Neuronal stem cell (in vitro differentiated cells): ENCODE data around the gene SH3PXD2A.

ENCODE experiments used
- DNase-seq: peaks from one replicate; pipeline ENCODE4 v3.0.0-alpha.2; 2013; ENCODE audit warnings: low spot score
- H2AFZ ChIP-seq: one replicate; pipeline ENCODE4 v1.6.1; 2013; ENCODE audit warnings: mild to moderate bottlenecking, low read length, inconsistent platforms
- H2AK5ac ChIP-seq: 2 replicates; pipeline ENCODE4 v1.6.1; 2013; ENCODE audit warnings: low read depth, mild to moderate bottlenecking, inconsistent platforms, low read length, moderate library complexity, mixed read lengths
- H2BK120ac ChIP-seq: 2 replicates; pipeline ENCODE4 v1.6.1; 2013; ENCODE audit warnings: low read depth, mild to moderate bottlenecking, inconsistent platforms, low read length, moderate library complexity, mixed read lengths
- H2BK12ac ChIP-seq: one replicate; pipeline ENCODE4 v1.6.1; 2013; ENCODE audit warnings: low read length, inconsistent platforms
- H2BK15ac ChIP-seq: 2 replicates; pipeline ENCODE4 v1.6.1; 2013; ENCODE audit warnings: mild to moderate bottlenecking, low read length, inconsistent platforms, mixed read lengths
- H2BK5ac ChIP-seq: one replicate; pipeline ENCODE4 v1.6.1; 2013; ENCODE audit warnings: inconsistent platforms, mild to moderate bottlenecking, low read length, moderate library complexity
- H3K14ac ChIP-seq: one replicate; pipeline ENCODE4 v1.6.1; 2013; ENCODE audit warnings: low read length, inconsistent platforms
- H3K18ac ChIP-seq: 2 replicates; pipeline ENCODE4 v1.6.1; 2013; ENCODE audit warnings: low read length, inconsistent platforms
- H3K23ac ChIP-seq: 2 replicates; pipeline ENCODE4 v1.6.1; 2013; ENCODE audit warnings: low read depth, mild to moderate bottlenecking, mixed read lengths, low read length, inconsistent platforms; ENCODE audit not compliant: poor library complexity
- H3K27ac ChIP-seq: replicated peaks from 3 replicates; pipeline ENCODE4 v1.5.1; 2013; ENCODE audit warnings: low read length, inconsistent platforms
- H3K27me3 ChIP-seq, 3 experiments: 2 replicates each; pipeline ENCODE4 v1.6.1; 2013; ENCODE audit warnings: low read length in 3 of 3, mild to moderate bottlenecking in 2 of 3, inconsistent platforms in 1 of 3, low read depth in 1 of 3, mixed read lengths in 1 of 3, moderate library complexity in 1 of 3; ENCODE audit not compliant: control insufficient read depth in 3 of 3, insufficient read depth in 3 of 3
- H3K36me3 ChIP-seq, 2 donors: replicated peaks in 1 of 2; 2 replicates each; pipeline ENCODE4 v1.6.1; 2013; ENCODE audit warnings: low read length in 2 of 2; ENCODE audit not compliant: control insufficient read depth in 2 of 2, insufficient read depth in 2 of 2
- H3K4ac ChIP-seq: 2 replicates; pipeline ENCODE4 v1.6.1; 2013; ENCODE audit warnings: inconsistent platforms, mild to moderate bottlenecking, low read length, moderate library complexity
- H3K4me1 ChIP-seq, 2 donors: 1 replicate in 1 of 2; 2 replicates in 1 of 2; pipeline ENCODE4 v1.6.1; 2013; ENCODE audit warnings: low read length in 2 of 2, low read depth in 1 of 2; ENCODE audit not compliant: control insufficient read depth in 2 of 2, insufficient read depth in 1 of 2
- H3K4me2 ChIP-seq: one replicate; pipeline ENCODE4 v1.6.1; 2013; ENCODE audit warnings: mild to moderate bottlenecking, low read length, inconsistent platforms; ENCODE audit not compliant: insufficient read depth, poor library complexity, severe bottlenecking
- H3K4me3 ChIP-seq, 2 donors: 2 replicates each; pipeline ENCODE4 v1.5.1; 2013; ENCODE audit warnings: low read length in 2 of 2, mild to moderate bottlenecking in 2 of 2, inconsistent platforms in 1 of 2, moderate library complexity in 1 of 2
- H3K79me1 ChIP-seq: one replicate; pipeline ENCODE4 v1.6.1; 2013; ENCODE audit warnings: low read depth, mild to moderate bottlenecking, inconsistent platforms, low read length, moderate library complexity
- H3K9ac ChIP-seq: one replicate; pipeline ENCODE4 v1.6.1; 2013; ENCODE audit warnings: mild to moderate bottlenecking, low read depth, low read length, inconsistent platforms; ENCODE audit not compliant: poor library complexity
- H3K9me3 ChIP-seq, 2 donors: replicated peaks in 1 of 2; 2 replicates each; pipeline versions ENCODE3 to v1.6.1; 2013; ENCODE audit warnings: low read length in 2 of 2, mild to moderate bottlenecking in 2 of 2, inconsistent platforms in 1 of 2, low read depth in 1 of 2, mixed read lengths in 1 of 2, moderate library complexity in 1 of 2; ENCODE audit not compliant: control insufficient read depth in 2 of 2, insufficient read depth in 1 of 2
- H4K8ac ChIP-seq: one replicate; pipeline ENCODE4 v1.6.1; 2013; ENCODE audit warnings: low read depth, mild to moderate bottlenecking, inconsistent platforms, low read length, moderate library complexity
- H4K91ac ChIP-seq: one replicate; pipeline ENCODE4 v1.6.1; 2013; ENCODE audit warnings: low read length, low read depth, mild to moderate bottlenecking, inconsistent platforms; ENCODE audit not compliant: poor library complexity
- WGBS, 2 donors: extraction: QIAGEN DNeasy Blood & Tissue Kit; methylation state at CpG; one replicate each; pipeline ENCODE4 v1.1.7; 2013; ENCODE audit warnings: missing lambda C conversion rate in 2 of 2, mixed read lengths in 1 of 2; ENCODE audit not compliant: insufficient read length in 2 of 2, insufficient replicate concordance in 1 of 2; ENCODE audit errors: extremely low coverage in 2 of 2; 5-methylcytosine and 5-hydroxymethylcytosine counted together

Gene SH3PXD2A

DNA sequence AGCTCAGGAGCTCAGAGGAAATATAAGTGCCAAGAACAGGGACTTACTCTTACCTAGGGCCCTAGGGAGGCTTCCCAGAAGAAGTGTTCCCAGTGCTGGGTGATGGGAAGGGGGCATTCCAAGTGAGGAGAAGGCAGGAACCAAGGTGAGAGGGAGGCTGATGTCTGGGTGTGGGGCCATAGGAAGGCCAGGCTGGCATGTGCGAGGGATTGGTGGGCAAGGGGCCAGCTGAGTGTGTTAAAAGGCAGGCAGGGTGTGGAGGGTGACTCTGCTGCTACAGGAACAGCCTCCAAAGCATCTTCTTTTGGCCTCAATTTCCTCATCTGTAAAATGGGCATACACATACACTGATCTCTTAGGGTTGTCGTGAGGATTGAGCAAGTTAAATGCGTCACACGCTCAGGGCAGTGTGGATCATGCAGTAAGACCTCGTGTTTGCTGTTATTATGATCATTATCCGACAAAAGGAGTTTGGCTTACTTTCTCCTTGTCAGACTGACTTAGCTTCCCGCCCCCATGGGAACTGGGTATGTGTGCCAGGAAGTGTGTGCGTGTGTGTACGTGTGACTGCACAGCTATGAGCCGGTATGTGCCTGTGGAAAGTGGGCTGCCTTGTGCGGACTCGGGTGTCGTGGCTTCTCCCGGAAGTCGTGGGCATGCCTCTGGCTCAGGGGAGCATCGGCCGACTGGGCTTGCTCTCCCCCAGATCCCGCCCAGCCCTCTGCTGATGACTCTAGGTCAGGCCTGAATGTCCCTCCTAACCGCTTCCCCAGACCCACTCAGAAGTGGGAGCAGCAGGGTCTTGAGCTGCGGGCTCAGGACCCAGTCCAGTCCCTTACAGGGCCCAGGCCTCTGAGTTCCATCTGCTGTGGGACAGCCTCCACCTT lies 302.3 kb downstream of the SH3PXD2A start:
- Histone ChIP-seq H3K18ac (peak overlapping the region; percentile 25), H3K9ac (no peak overlapping the region), H2BK12ac (no peak overlapping the region), H3K9me3 (no peaks in the 10 kb centered on the region), H3K27ac (no peak overlapping the region), H4K8ac (no peak overlapping the region), H3K4me1 (peaks cover 9 to 10% of the 10 kb centered on the region in 2 donors), H3K4me3 (no peak overlapping the region), H2BK120ac (no peak overlapping the region), H2AK5ac (peak overlapping the region; percentile 78), H3K4ac (no peak overlapping the region), H3K14ac (no peak overlapping the region), H2AFZ (no peak overlapping the region), H3K79me1 (no peaks in the 10 kb centered on the region), H3K23ac (no peak overlapping the region), H4K91ac (no peak overlapping the region), H3K36me3 (no peaks in the 10 kb centered on the region), H2BK15ac (peak overlapping the region; percentile 39), H2BK5ac (no peak overlapping the region), H3K4me2 (no peak overlapping the region), H3K27me3 (peaks cover 0 to 47% (median 8%) of the 10 kb centered on the region in 3 experiments)
- WGBS, 2 donors: no CpG with 5 or more reads among the region's 20 CpGs
- no peak for DNase-seq

DNA sequence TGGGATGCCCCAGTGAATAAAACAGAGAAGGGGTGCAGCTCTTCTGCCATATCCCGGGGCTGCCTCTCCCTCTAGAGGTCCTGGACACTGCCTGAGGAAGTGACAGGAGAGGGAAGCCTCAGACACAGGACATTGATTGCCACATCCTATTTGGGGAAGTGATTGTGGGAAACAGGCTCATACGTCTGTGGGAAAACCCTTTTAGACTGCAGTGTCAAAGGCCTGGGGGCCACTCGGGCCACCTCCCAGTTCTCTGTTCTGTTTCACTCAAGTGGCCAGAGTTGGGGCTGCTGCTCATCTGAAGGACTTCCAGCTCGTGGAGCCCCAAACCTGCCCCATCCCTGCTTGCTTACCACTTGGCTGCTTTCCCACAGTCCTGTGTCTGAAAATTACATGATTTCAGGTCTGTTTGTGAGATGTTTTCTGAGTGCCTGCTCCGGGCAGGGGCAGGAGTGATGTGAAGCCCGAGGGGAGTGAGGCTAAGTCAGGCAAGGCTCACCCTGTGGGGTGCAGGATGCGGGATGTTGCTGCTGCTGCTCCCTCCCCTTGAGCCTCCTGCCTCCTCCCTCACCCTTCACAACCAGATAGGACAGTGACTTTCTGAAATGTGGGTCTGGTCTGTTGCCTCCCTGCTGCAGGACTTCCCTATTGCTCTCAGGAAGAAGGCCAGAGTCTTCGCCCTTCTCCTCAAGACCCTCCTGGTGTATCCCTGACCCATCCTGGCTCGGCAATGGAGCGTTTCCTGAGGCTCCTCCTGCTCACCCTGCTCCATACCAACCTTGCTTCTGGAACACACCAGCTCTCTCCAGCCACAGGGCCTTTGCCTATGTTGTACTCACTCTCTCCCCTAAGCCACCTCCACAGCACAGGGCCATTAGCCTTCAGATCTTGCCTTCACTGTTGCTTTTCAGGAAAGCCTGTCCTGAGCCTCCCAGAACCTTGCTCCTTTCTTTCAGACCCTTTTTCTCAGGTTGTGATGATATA lies 303.5 kb downstream of the SH3PXD2A start:
- Histone ChIP-seq H3K4me3 (no peak overlapping the region), H3K4me1 (peaks cover 9 to 10% of the 10 kb centered on the region in 2 donors), H2BK15ac (no peak overlapping the region), H2AFZ (no peak overlapping the region), H4K8ac (no peak overlapping the region), H4K91ac (no peak overlapping the region), H3K4ac (no peak overlapping the region), H2AK5ac (no peak overlapping the region), H3K36me3 (no peaks in the 10 kb centered on the region), H3K14ac (no peak overlapping the region), H3K18ac (no peak overlapping the region), H3K27ac (no peak overlapping the region), H2BK120ac (no peak overlapping the region), H3K9me3 (no peaks in the 10 kb centered on the region), H3K4me2 (no peak overlapping the region), H2BK5ac (no peak overlapping the region), H3K23ac (no peak overlapping the region), H3K79me1 (no peaks in the 10 kb centered on the region), H2BK12ac (no peak overlapping the region), H3K9ac (no peak overlapping the region), H3K27me3 (peaks cover 0 to 43% (median 8%) of the 10 kb centered on the region in 3 experiments)
- DNase-seq: no peak
- WGBS, 2 donors: no CpG with 5 or more reads among the region's 10 CpGs

DNA sequence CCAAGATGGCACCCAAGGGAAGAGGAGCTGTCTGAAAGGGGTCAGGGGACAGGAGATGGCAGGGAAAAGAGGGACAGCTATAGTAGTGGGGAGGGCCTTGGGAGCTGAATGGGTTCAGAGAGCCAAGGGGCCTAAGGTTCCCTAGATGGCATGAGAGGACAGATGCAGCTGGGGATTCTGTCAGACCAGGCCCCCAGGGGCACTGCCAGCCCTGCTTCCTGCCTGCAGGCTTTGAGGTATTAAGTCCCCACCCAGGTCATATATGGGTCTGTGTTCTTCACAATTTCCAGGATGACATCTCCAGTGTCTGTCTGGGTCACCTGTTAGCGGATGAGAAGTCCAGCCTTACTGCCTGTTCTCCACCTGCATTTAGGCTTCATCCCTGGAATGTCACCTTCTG lies 305.1 kb downstream of the SH3PXD2A start:
- H3K27me3 ChIP-seq: peaks cover 0 to 34% (median 0%) of the 10 kb centered on the region in 3 experiments

DNA sequence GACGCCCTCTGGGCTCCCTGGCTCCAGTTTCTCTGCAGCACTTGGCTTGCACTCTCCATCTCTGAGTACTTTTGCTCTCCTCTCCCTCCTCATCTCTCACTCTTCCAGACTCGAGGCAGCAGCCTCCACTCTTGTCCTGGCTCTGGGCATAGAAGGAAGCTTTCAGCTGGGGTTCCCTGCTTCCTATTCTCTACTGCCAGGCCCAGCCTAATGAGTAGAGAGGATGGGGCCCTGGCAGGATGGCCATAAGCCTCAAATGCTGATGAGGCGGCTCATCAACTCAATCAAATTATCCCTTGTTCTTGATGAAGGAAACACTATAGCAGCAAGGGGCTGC lies 306.1 kb downstream of the SH3PXD2A start:
- H3K4me2 ChIP-seq: no peak overlapping the region
- H3K9ac ChIP-seq: no peak overlapping the region
- no peak overlapping the region for H2AFZ ChIP-seq
- H3K79me1 ChIP-seq: no peaks in the 10 kb centered on the region
- no peak for DNase-seq
- no peak overlapping the region for H3K18ac ChIP-seq
- H3K4ac ChIP-seq: no peak overlapping the region
- no peaks in the 10 kb centered on the region for H3K4me1 ChIP-seq
- H2AK5ac ChIP-seq: peak overlapping the region; percentile 32
- H2BK12ac ChIP-seq: no peak overlapping the region
- no peaks in the 10 kb centered on the region for H3K9me3 ChIP-seq
- no peak overlapping the region for H4K91ac ChIP-seq
- no peaks in the 10 kb centered on the region for H3K36me3 ChIP-seq
- H4K8ac ChIP-seq: peak overlapping the region; percentile 19
- no peak overlapping the region for H3K27ac ChIP-seq
- no peak overlapping the region for H2BK120ac ChIP-seq
- H3K14ac ChIP-seq: no peak overlapping the region
- H3K27me3 ChIP-seq: peaks cover 0 to 35% (median 0%) of the 10 kb centered on the region in 3 experiments
- WGBS, 2 donors: no CpG with 5 or more reads among the region's 3 CpGs
- no peak overlapping the region for H3K4me3 ChIP-seq
- H2BK5ac ChIP-seq: no peak overlapping the region
- peak overlapping the region; percentile 73 for H3K23ac ChIP-seq
- H2BK15ac ChIP-seq: no peak overlapping the region

More for the DNA sequence above, 305.1 kb downstream of the SH3PXD2A start:
- H3K27ac ChIP-seq: no peak overlapping the region
- H2BK12ac ChIP-seq: no peak overlapping the region
- no peak overlapping the region for H2BK15ac ChIP-seq
- no peak overlapping the region for H3K4me3 ChIP-seq
- no peak overlapping the region for H3K4me2 ChIP-seq
- H2BK5ac ChIP-seq: no peak overlapping the region
- no peak overlapping the region for H3K18ac ChIP-seq
- no peaks in the 10 kb centered on the region for H3K36me3 ChIP-seq
- H3K23ac ChIP-seq: no peak overlapping the region
- H3K14ac ChIP-seq: no peak overlapping the region
- H4K91ac ChIP-seq: no peak overlapping the region
- H2AFZ ChIP-seq: no peak overlapping the region
- H2AK5ac ChIP-seq: no peak overlapping the region
- no peak overlapping the region for H3K9ac ChIP-seq
- H3K4ac ChIP-seq: no peak overlapping the region
- peaks cover 0 to 3% of the 10 kb centered on the region in 2 donors for H3K4me1 ChIP-seq
- no peak overlapping the region for H2BK120ac ChIP-seq
- DNase-seq: no peak
- no CpG with 5 or more reads among the region's 1 CpG for WGBS, 2 donors
- no peaks in the 10 kb centered on the region for H3K79me1 ChIP-seq
- H4K8ac ChIP-seq: no peak overlapping the region
- H3K9me3 ChIP-seq: no peaks in the 10 kb centered on the region
